Astrocyte of the spinal cord (primary cell): Measurements from ENCODE around the gene RNF152.
A peak's percentile ranks its signal among the peaks of the same experiment; 100 is the strongest.

Source experiments
- DNase-seq: peaks from one replicate; pipeline ENCODE4 v3.0.0; 2011; ENCODE audit warnings: low read depth, low spot score
- H3K4me3 ChIP-seq: 2 replicates; pipeline ENCODE4 v1.5.1; 2011; ENCODE audit warnings: low read depth, mild to moderate bottlenecking, low read length, moderate library complexity
- in situ Hi-C: cut with HindIII; loops from 2 replicates; pipeline ENCODE4 v1.10.0; 2017; ENCODE audit warnings: low sequenced_read_pairs
- TF ChIP-seq, protein P1 (sequence below): IDR thresholded peaks from 2 replicates; pipeline ENCODE4 v1.5.1; 2012; ENCODE audit warnings: low read depth, mild to moderate bottlenecking, low read length, inconsistent platforms

RNF152 gene

DNA sequence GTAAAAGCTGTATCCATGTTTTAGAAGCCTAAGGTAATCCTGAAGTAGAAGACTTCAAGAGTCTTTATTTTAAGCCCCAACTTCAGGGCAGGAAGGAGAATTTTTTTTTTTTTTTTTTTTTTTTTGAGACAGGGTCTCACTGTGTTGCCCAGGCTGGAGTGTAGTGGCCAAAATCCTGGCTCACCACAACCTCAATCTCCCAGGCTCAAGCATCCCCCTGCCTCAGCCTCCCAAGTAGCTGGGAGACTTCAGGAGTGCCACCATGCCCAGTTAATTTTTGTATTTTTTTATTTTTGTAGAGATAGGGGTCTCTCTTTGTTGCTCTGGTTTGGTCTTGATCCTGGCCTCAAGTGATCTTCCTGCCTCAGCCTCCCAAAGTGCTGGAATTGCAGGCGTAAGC, 3.3 kb upstream of the RNF152 start:
- H3K4me3 ChIP-seq, result no peak overlapping the region
- in situ Hi-C loops, result no loop called here
- no peak for DNase-seq
- TF ChIP-seq, protein P1, sequence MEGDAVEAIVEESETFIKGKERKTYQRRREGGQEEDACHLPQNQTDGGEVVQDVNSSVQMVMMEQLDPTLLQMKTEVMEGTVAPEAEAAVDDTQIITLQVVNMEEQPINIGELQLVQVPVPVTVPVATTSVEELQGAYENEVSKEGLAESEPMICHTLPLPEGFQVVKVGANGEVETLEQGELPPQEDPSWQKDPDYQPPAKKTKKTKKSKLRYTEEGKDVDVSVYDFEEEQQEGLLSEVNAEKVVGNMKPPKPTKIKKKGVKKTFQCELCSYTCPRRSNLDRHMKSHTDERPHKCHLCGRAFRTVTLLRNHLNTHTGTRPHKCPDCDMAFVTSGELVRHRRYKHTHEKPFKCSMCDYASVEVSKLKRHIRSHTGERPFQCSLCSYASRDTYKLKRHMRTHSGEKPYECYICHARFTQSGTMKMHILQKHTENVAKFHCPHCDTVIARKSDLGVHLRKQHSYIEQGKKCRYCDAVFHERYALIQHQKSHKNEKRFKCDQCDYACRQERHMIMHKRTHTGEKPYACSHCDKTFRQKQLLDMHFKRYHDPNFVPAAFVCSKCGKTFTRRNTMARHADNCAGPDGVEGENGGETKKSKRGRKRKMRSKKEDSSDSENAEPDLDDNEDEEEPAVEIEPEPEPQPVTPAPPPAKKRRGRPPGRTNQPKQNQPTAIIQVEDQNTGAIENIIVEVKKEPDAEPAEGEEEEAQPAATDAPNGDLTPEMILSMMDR, result no peak

DNA sequence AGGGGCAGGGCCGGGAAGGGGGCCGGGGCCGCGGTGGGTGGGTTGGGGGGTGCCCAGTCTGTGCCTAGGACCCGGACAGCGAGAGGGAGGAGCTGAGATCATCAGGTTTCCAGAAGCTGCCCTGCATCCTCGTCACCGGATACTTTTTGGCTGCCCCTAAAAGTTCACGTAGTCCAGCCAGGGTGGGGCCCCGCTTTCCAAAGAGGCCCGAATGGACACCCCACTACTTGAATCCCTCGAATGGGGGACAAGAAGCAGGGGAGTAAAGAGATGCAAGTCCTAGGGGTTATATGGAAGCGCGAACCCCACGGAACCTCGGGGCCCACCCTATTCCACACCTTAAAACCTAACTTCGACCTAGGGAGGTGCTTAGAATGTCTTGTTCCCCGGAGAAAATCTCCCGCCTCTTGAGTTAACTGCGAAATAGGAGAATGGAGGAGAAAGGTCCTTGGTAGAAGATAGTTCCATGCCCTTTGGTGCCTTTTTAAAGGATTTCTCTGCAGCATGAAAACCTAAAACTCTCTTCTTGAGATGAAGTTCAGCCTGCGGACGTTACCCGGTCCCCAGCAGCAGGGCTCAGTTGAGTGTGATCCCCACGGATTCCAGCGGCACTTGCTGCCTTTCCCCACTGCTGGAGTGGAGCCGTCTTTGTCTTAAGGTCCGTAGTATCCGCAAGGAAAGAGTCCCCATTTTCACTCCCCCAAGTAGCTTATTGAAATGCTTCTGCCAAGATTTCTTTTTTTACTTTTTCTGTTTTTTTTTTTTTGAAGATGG, 2.1 kb upstream of the RNF152 start:
- no peak for DNase-seq
- H3K4me3 ChIP-seq, result peak overlapping the region; percentile 79
- TF ChIP-seq, protein P1, result no peak
- in situ Hi-C loops, result no loop called here

DNA sequence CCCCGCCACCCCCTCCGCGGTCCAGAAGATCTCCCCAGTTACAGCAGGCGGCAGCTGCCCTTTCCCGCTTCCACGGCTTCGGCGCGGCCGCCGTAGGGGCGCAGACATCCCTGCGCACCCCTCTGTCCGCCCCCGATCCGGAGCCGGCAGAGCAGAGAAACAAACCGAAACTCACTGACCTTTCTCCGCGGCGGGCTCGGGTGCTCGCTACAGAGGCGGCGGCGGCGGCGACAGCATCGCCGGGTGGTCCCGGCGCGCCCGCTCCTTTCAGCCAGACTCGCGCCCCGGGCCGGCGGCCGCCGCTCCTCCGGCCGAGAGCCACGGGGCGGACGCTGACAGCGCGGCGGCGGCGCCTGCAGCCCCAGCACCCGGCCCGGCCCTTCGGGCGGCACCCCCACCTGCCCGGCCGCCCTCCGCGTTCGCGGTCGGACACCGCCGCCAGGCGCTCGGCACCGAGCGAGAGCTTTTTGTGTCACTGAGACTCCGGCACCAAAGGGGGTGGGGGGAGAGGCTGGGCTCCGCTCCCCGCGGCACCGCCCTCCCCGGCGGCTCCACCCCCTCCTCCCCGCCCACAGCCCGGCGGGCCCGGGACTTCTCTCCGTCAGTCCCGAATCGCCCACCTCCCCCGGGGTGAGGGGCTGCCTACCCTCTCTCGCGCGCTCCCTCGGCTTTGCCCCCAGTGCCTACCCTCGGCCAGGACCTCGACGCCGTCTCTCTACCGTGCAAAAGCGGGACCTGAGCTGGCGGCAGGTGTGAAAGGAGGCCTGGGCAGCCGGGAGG, 1.4 kb upstream of the RNF152 start:
- peak overlapping the region; percentile 79 for H3K4me3 ChIP-seq
- TF ChIP-seq, protein P1, result peak; percentile 11
- in situ Hi-C loops, result no loop called here
- peak; percentile 57 for DNase-seq

DNA sequence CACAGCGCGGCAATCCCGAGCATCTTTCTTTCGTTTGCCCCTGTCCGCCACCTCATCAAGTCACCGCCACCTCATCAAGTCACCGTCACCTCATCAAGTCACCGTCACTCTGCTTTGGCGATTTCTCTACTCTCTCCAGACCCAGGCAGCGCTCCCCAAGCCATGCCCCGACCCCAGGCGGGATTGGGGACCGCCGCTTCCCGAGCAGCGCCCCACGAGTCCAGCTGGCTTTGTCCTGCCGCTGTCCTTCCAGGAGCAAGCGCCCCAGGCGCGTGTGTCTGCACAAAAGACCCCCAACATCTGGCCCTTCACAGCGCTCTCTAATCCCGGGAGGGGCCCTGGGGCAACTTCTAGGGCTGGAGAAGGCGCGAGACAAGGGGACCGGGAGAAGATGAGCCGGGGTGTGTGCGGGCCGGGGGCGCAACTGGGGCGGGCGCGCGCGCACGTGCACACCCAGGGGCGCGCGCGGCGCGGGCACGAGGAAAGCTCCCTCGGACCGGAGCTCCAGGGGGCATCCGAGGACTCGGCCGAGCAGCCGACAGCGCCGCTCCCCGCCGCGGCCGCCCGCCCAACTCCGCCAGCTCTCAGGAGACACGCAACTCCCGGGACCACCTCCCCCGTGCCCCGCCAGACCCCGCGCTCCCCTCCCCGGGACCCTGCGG, 633 bp upstream of the RNF152 start:
- H3K4me3 ChIP-seq, result peak overlapping the region; percentile 79
- in situ Hi-C loops, result no loop called here
- DNase-seq, result peak; percentile 45
- TF ChIP-seq, protein P1, result peak; percentile 7

DNA sequence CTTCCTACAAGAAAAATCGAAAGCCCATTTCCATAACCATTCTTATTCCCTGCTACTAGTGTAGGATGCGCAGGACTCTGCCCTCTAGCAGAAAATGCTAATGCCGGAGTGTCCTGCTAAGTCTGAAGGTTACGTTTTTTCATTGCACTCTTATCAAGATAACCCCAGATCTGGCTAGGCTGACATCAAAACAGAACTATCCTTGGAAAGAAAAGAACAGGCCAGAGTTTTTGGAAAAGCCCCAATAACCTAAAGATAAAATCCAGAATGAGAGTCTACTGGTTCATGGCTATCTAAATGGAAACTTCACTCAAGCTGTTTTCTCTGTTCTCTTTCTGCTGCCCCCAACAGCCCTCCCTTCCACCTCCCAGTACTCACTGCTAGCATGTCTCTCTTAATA, 913 bp downstream of the RNF152 start:
- TF ChIP-seq, protein P1, result no peak
- H3K4me3 ChIP-seq, result no peak overlapping the region

DNA sequence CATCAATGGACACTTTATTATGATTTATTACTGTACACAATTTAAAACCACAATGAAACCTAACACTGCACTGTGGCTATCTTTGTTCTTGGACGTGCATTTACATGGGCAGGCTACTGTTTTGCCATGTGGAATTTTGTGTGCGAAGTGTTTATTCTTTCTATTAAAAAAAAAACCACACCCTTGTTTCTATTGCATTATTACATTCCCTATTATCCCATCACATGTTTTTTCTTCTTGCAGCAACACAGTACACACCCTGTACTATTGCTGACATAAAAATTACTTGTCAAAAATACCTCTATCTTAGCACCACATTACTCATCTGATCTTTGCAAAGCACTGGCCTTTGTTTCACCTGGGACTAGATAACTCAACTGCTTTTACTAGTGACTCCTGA, 1.5 kb downstream of the RNF152 start:
- no peak overlapping the region for H3K4me3 ChIP-seq
- TF ChIP-seq, protein P1, result no peak
- DNase-seq, result no peak
- in situ Hi-C loops, result no loop called here

More for the DNA sequence above, 913 bp downstream of the RNF152 start:
- in situ Hi-C loops, result no loop called here
- no peak for DNase-seq
